ENCODE results near the gene ITPRID2. TPM values are rescaled to one million over a fixed set of nuclear protein-coding genes. Genes with fewer than 3 reads are reported as not detected.

The ITPRID2 gene
- total and polyA plus RNA-seq, 2 of the 4 experiments (the other 2 are of a cell fraction): 74.1 to 187 TPM

- no peak overlapping the region for H3K9ac ChIP-seq (ENCODE audit: low read depth, low read length)
- TF ChIP-seq USF2 (IDR thresholded peaks at IDR 0.05; ENCODE audit: low read depth, low read length) (no peak), MXI1 (IDR thresholded peaks at IDR 0.05; ENCODE audit: borderline replicate concordance, low read depth, low read length) (no peak), ELK1 (IDR thresholded peaks at IDR 0.05; ENCODE audit: borderline replicate concordance, low read depth, low read length) (no peak), SMC3 (IDR thresholded peaks at IDR 0.05; ENCODE audit: low read depth, low read length) (no peak)
- TF ChIP-seq, protein P1, sequence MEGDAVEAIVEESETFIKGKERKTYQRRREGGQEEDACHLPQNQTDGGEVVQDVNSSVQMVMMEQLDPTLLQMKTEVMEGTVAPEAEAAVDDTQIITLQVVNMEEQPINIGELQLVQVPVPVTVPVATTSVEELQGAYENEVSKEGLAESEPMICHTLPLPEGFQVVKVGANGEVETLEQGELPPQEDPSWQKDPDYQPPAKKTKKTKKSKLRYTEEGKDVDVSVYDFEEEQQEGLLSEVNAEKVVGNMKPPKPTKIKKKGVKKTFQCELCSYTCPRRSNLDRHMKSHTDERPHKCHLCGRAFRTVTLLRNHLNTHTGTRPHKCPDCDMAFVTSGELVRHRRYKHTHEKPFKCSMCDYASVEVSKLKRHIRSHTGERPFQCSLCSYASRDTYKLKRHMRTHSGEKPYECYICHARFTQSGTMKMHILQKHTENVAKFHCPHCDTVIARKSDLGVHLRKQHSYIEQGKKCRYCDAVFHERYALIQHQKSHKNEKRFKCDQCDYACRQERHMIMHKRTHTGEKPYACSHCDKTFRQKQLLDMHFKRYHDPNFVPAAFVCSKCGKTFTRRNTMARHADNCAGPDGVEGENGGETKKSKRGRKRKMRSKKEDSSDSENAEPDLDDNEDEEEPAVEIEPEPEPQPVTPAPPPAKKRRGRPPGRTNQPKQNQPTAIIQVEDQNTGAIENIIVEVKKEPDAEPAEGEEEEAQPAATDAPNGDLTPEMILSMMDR (conservative IDR thresholded peaks at IDR 0.05; ENCODE audit: low read depth, low read length): no peak
- no peak overlapping the region for H3K56ac ChIP-seq (ENCODE audit: extremely low read depth, insufficient read depth, low read length)
- no peak overlapping the region for H2AFZ ChIP-seq (replicated peaks; ENCODE audit: low read length, poor library complexity)
- no peaks in the 10 kb centered on the region for H3K9me3 ChIP-seq (ENCODE audit: control insufficient read depth, insufficient read depth, low read length)
- H2BK20ac ChIP-seq (ENCODE audit: low read depth, low read length): 0 out of 2 replicates have a peak overlapping the region, but pooled peaks have one; percentile 38
- H4K5ac ChIP-seq (ENCODE audit: low read depth, low read length): peak overlapping the region; percentile 78; the same call in 1 of the 2 replicates
- no CpG with 5 or more reads among the region's 4 CpGs for WGBS, 2 experiments (ENCODE audit: extremely low coverage in 2 of 2, insufficient read length in 1 of 2)
- CTCF ChIA-PET: interaction anchor here (0.6 kb wide), 1 partner anchor 179 kb away, joined by 3 read pairs; no protein-coding TSS in a partner anchor
- H3K4ac ChIP-seq (ENCODE audit: low read depth, low read length): 0 out of 2 replicates have a peak overlapping the region, but pooled peaks have one; percentile 28
- no peak overlapping the region for H3K4me3 ChIP-seq (ENCODE audit: insufficient read depth, low read depth, low read length)
- peak overlapping the region; percentile 66; the same call in 1 of the 2 replicates for H3K4me2 ChIP-seq (ENCODE audit: low read depth, low read length)
- peaks cover 6% of the 10 kb centered on the region; the same call in 1 of the 2 replicates for H3K4me1 ChIP-seq (ENCODE audit: control insufficient read depth, insufficient read depth, low read length)
- ATAC-seq (ENCODE audit: low read depth): peak; percentile 77
- H3K23ac ChIP-seq (ENCODE audit: low read depth, low read length): no peak overlapping the region
- no peaks in the 10 kb centered on the region for H3K27me3 ChIP-seq (ENCODE audit: control insufficient read depth, insufficient read depth, low read length)
- no peak overlapping the region for H2AK9ac ChIP-seq (replicated peaks; ENCODE audit: low read depth, low read length, poor library complexity)
- peak overlapping the region; percentile 23; the same call in 1 of the 2 replicates for H2BK120ac ChIP-seq (ENCODE audit: low read depth, low read length)
- peak overlapping the region; percentile 86; the same call in 1 of the 2 replicates for H3K18ac ChIP-seq (ENCODE audit: low read depth, low read length)
- BruUV-seq (replicated peaks): no TSS peak
- peak; percentile 66 for DNase-seq
- H3K79me1 ChIP-seq (ENCODE audit: low read depth in 1 of 2, low read length in 2 of 2): 0 out of 4 replicates have a peak, but pooled peaks cover 0 to 1% of the 10 kb centered on the region in 2 experiments
- 0 out of 4 replicates have a peak overlapping the region, but pooled peaks of 1 of the 2 experiments have one; percentile 4 for H4K8ac ChIP-seq (ENCODE audit: low read depth in 2 of 2, low read length in 2 of 2)
- peak overlapping the region; percentile 36 for H2BK5ac ChIP-seq (ENCODE audit: low read depth, low read length, poor library complexity, severe bottlenecking)
- H3K36me3 ChIP-seq (ENCODE audit: control insufficient read depth, insufficient read depth, low read length): no peaks in the 10 kb centered on the region
- in situ Hi-C loops (cut with MboI; ENCODE audit: low sequenced_read_pairs): no loop called here
- H4K20me1 ChIP-seq (ENCODE audit: insufficient read depth, low read length): no peaks in the 10 kb centered on the region
- POLR2A ChIA-PET (ENCODE audit: unreplicated experiment): interaction anchor here (0.6 kb wide), 1 partner anchor 173 kb away, joined by 5 read pairs; no protein-coding TSS in a partner anchor
- H3K9me1 ChIP-seq (ENCODE audit: insufficient read depth, low read length): no peaks in the 10 kb centered on the region
- H2BK15ac ChIP-seq (ENCODE audit: low read depth, low read length): peak overlapping the region; percentile 82; the same call in 2 of the 3 replicates
- intact Hi-C loops (cut with micrococcal nuclease): no loop called here
- H3K14ac ChIP-seq (replicated peaks; ENCODE audit: low read depth, low read length): peak overlapping the region; percentile 75
- dilution Hi-C loops (cut with HindIII; ENCODE audit: low sequenced_read_pairs, unreplicated experiment): no loop called here
- no peak overlapping the region for H4K91ac ChIP-seq (ENCODE audit: insufficient read depth, low read depth, low read length)
- peak overlapping the region; percentile 3; the same call in 1 of the 2 replicates for H2AK5ac ChIP-seq (ENCODE audit: low read depth, low read length)
- H3K27ac ChIP-seq (ENCODE audit: insufficient read depth, low read length): no peak overlapping the region
These were observed 5.3 kb upstream of the ITPRID2 start for GRCh38 chr2:181886192-181886591.

All from IMR-90 (cell line).